Measurements from ENCODE around the gene SAMD14. TPM values are rescaled to one million over a fixed set of nuclear protein-coding genes. Genes with fewer than 3 reads are reported as not detected.

The SAMD14 gene
- total RNA-seq, 6 donors from 2014 or later, result 0.49 to 16.8 (median 5.6) TPM

DNA sequence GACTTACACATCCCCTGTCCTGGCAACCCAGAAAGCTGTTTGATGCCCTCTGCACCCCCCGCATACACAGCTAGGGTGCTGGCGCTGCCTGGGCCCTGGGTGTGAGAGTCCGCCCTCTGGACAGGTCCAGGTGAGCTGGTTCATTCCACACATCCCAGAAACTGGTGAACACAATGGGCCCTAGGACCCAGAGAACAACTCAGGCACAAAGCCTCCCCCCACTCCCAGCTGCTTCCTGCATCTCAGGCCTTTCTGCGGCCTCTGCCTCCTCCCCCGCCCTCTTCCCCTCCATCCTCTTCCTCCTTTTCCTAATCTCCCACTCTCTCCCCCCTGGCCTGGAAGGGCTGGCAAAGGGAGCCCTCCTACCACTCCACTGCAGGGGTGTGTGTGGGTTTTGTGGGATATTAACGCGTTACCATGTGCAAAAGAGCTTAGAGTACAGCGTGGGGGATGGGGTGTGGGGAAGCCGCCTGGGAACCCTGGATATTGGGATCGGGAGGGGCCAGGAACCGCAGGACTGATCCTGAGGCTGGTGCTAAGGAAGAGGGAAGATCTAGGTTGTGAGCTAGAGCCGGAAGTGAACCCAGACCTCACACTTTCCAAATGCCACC is 22.1 kb upstream of the SAMD14 start:
- 1 to 2% methylated on average over 10 to 12 of the region's 12 CpGs for WGBS, 2 donors
- no peaks in the 10 kb centered on the region for H3K36me3 ChIP-seq
- TF ChIP-seq EP300 (IDR thresholded peaks at IDR 0.05) (no peak), POLR2AphosphoS5 (IDR thresholded peaks at IDR 0.05) (peak in 1 of 2 donors; percentile 72), POLR2A (IDR thresholded peaks at IDR 0.05) (peak in 1 of 4 donors; percentile 22)
- TF ChIP-seq, protein P1, sequence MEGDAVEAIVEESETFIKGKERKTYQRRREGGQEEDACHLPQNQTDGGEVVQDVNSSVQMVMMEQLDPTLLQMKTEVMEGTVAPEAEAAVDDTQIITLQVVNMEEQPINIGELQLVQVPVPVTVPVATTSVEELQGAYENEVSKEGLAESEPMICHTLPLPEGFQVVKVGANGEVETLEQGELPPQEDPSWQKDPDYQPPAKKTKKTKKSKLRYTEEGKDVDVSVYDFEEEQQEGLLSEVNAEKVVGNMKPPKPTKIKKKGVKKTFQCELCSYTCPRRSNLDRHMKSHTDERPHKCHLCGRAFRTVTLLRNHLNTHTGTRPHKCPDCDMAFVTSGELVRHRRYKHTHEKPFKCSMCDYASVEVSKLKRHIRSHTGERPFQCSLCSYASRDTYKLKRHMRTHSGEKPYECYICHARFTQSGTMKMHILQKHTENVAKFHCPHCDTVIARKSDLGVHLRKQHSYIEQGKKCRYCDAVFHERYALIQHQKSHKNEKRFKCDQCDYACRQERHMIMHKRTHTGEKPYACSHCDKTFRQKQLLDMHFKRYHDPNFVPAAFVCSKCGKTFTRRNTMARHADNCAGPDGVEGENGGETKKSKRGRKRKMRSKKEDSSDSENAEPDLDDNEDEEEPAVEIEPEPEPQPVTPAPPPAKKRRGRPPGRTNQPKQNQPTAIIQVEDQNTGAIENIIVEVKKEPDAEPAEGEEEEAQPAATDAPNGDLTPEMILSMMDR (IDR thresholded peaks at IDR 0.05), result peak in 2 of 6 experiments; percentile 12 to 24
- H3K4me1 ChIP-seq, result peaks cover 34 to 69% (median 53%) of the 10 kb centered on the region in 4 donors
- DNase-seq (peak; percentile 82 to 94), ATAC-seq (ENCODE audit: low FRiP score in 2 of 2) (peak; percentile 79 to 90)
- no peaks in the 10 kb centered on the region for H3K27me3 ChIP-seq
- no peaks in the 10 kb centered on the region for H3K9me3 ChIP-seq
- peak overlapping the region; percentile 91 to 97 (median 94) for H3K27ac ChIP-seq
- H3K4me3 ChIP-seq, result peak overlapping the region in 3 of 4 donors; percentile 65 to 94 (median 93)

DNA sequence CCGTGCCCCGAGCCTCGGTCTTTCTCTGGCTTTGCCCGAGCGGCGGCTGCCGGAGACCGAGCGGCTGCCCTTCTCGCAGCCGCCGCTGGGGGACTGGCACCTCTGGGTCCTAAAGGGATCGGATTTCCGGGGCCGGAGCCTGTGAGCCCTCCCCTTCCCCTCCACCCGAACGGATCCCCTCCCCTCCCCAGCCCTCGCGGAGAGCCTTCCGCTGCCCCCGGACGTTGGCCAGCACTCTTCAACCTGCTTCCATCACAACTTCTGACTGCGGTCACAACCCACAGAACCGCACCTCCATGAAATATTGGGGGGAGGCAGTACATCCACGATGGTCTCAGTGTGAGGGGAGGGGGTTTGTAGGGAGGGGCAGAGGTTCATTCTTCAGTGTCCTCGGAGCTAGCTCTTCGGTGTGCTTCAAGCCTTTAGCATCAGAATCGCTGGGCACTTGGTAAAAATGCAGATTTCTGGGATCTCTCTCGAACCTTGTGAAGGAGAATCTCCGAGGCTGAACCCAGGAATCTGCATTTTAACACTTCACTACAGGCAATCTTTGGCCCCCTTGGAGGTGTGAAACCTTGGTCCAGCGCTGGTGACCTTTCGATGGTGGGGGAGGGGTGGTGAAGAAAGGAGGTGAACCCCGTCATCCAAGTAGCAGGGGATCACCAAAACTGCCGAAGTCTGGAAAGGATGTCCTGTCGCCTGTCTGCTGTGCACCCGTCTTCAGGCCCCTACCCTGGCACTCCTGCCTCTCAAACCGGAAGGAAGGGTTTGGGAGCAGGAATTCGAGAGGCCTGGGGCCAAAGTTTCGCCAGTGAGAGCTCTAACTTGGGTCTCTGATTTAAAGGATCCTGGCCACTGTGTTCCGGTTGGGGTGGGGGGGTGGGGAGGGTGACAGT is 21.3 kb upstream of the SAMD14 start:
- DNase-seq (peak; percentile 95), ATAC-seq (ENCODE audit: low FRiP score in 2 of 2) (peak; percentile 89 to 92)
- Histone ChIP-seq H3K4me3 (peak overlapping the region; percentile 65 to 94 (median 85)), H3K4me1 (peaks cover 41 to 76% (median 61%) of the 10 kb centered on the region in 4 donors), H3K9me3 (no peaks in the 10 kb centered on the region), H3K27me3 (no peaks in the 10 kb centered on the region), H3K36me3 (no peaks in the 10 kb centered on the region), H3K27ac (peak overlapping the region; percentile 91 to 97 (median 94))
- TF ChIP-seq EP300 (IDR thresholded peaks at IDR 0.05), result no peak
- peak; percentile 71 to 76 for TF ChIP-seq POLR2AphosphoS5 (IDR thresholded peaks at IDR 0.05)
- TF ChIP-seq, protein P1 (IDR thresholded peaks at IDR 0.05), result peak; percentile 62 to 94 (median 78)
- TF ChIP-seq POLR2A (IDR thresholded peaks at IDR 0.05), result peak in 1 of 4 donors; percentile 49
- WGBS, 2 donors, result 0 to 1% methylated on average over 13 to 28 of the region's 40 CpGs

DNA sequence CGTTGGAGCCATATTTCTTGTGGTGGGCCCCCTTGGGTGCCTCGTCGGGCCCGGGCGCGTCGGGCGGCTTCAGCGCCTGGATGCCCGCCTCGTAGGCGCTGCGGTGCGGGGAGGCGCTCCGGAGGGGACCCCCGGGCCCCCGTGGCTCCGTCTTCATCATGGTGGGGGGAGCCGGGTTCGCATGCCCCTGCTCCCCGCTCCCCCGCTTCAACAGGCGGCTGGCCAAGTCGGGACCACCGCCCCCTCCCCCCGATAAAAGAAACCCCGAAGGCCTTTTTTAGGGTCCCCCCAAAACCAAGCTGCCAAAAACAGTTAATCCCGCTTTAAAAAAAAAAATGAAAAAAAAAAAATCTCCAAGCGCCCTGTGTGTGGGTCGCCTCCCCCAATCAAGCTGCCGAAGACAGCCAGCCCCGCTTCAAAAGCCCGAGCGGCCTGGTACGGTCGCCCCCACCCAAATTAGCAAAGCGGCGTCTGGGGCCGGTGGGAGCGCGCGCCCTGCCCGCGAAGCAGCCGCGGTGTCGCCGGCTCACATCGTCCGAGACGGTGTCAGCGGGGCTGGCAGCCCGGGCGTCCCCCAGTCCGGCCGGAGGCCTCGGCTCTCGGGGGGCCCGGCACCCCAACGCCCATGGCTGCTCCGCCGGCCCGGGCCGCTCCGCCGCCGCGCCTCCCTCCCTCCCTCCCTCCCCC is 20.5 kb upstream of the SAMD14 start, which contains the start of gene PPP1R9B:
PPP1R9B (minus strand) TSS at position 324 of the 687 bp plus-strand sequence; CDS start at position 160, 164 bp downstream.
- TF ChIP-seq EP300 (IDR thresholded peaks at IDR 0.05) (no peak), POLR2A (IDR thresholded peaks at IDR 0.05) (no peak), POLR2AphosphoS5 (IDR thresholded peaks at IDR 0.05) (no peak)
- TF ChIP-seq, protein P1 (IDR thresholded peaks at IDR 0.05), result no peak
- peak within 1 kb of the TSS; percentile 91 to 97 (median 94) for H3K27ac ChIP-seq
- no peaks in the 10 kb centered on the region for H3K36me3 ChIP-seq
- 0 to 1% methylated on average over 23 to 56 of the region's 69 CpGs for WGBS, 2 donors
- H3K4me3 ChIP-seq, result peak within 1 kb of the TSS; percentile 65 to 94 (median 85)
- DNase-seq (no peak), ATAC-seq (ENCODE audit: low FRiP score in 2 of 2) (no peak)
- H3K4me1 ChIP-seq, result peaks cover 49 to 82% (median 65%) of the 10 kb centered on the region in 4 donors
- H3K27me3 ChIP-seq, result no peaks in the 10 kb centered on the region
- H3K9me3 ChIP-seq, result no peaks in the 10 kb centered on the region

DNA sequence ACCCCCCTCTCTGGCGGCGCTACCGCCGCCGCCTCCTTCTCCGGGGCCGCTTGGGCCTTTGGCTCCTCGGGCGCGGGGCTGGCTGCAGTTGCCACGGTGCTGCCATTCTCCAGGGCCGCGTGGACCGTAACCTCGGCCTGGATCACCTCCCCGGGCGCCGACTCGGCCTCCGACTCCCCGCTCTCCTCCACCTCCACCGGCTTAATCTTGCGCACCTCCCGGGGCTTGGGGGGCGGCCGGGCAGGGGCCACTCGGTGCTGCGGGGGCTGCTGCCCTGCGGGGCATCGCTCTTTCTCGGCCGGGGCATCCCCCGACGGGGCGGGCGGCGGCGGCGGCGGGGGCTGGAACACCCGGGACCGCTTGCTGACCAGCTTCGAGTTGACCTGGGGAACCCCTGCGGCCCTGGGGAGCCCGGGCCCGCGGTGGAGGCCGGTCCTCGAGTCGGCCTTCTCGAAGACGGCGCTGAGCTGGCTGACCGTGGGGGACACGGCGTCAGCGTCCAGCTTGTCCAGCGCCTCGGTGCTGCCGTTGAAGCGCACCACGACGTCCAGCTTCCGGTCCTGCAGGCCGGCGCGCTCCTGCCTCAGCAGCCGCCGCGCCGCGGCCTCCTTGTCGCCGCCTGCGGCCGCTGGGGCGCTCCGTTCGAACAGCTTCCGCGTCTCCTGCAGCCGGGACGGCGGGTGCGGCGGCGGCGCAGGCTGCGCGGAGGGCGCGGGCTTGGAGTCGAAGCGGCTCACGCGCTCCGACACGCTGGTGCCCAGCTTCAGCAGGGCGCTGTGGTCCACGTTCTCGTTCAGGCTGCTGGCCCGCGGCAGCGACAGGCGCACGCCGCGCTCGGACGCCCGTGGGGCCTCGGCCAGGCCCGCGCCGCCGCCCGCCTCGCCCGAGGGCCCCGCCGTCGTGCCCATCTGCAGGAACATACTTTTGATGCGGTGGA is 19.7 kb upstream of the SAMD14 start:
- H3K4me3 ChIP-seq, result peak overlapping the region; percentile 65 to 94 (median 85)
- H3K36me3 ChIP-seq, result peaks cover 2 to 8% (median 6%) of the 10 kb centered on the region in 4 donors
- H3K4me1 ChIP-seq, result peaks cover 57 to 82% (median 64%) of the 10 kb centered on the region in 4 donors
- H3K27me3 ChIP-seq, result no peaks in the 10 kb centered on the region
- no peaks in the 10 kb centered on the region for H3K9me3 ChIP-seq
- TF ChIP-seq POLR2A (IDR thresholded peaks at IDR 0.05) (peak in 1 of 4 donors; percentile 37), POLR2AphosphoS5 (IDR thresholded peaks at IDR 0.05) (peak in 1 of 2 donors; percentile 22), EP300 (IDR thresholded peaks at IDR 0.05) (no peak)
- TF ChIP-seq, protein P1 (IDR thresholded peaks at IDR 0.05), result peak in 4 of 6 experiments; percentile 30 to 64 (median 47)
- ATAC-seq (ENCODE audit: low FRiP score in 2 of 2), result peak in 1 of 2 donors; percentile 13
- WGBS, 2 donors, result 0 to 2% methylated on average over 14 to 34 of the region's 123 CpGs
- H3K27ac ChIP-seq, result peak overlapping the region; percentile 91 to 97 (median 94)
- DNase-seq, result peak; percentile 71 to 95

All from upper lobe of left lung (tissue), 6 donors.